Prostate gland (tissue), 2 donors: ENCODE results near the gene GON4L. TPM values are rescaled to one million over a fixed set of nuclear protein-coding genes. Genes with fewer than 3 reads are reported as not detected.
"Not testable (repeated sequence)": the region's sequence is repeated elsewhere in the genome, so short reads cannot be mapped to it uniquely, and the experiment has no call there.

Experiments
- DNase-seq: peaks from one replicate; pipeline ENCODE4 v3.0.0-alpha.2; 2019; ENCODE audit warnings: low spot score
- H3K27ac ChIP-seq, 2 donors: fragments of 200-600 bp; sonication (generic); 2 replicates each; pipeline ENCODE4 v1.5.1; 2017 to 2019
- H3K27me3 ChIP-seq: fragments of 200-600 bp; sonication (generic); replicated peaks from 2 replicates; pipeline ENCODE4 v1.5.1; 2019; ENCODE audit not compliant: insufficient read depth
- H3K36me3 ChIP-seq, 2 donors: fragments of 200-600 bp; sonication (generic); 1 replicate in 1 of 2; 2 replicates in 1 of 2; pipeline versions ENCODE4 v1.5.1 to v1.8.1; 2017 to 2019
- H3K4me1 ChIP-seq: fragments of 200-600 bp; sonication (generic); replicated peaks from 2 replicates; pipeline ENCODE4 v1.5.1; 2019
- H3K4me3 ChIP-seq, 2 donors: fragments of 200-600 bp; sonication (generic); 2 replicates each; pipeline ENCODE4 v1.5.1; 2017 to 2019
- H3K9me3 ChIP-seq: fragments of 200-600 bp; sonication (generic); 2 replicates; pipeline ENCODE4 v1.5.1; 2017
- POLR2A ChIP-seq: fragments of 450-650 bp; IDR thresholded peaks from one replicate; pipeline ENCODE4 v1.6.1; 2016; ENCODE audit warnings: antibody characterized with exemption, mild to moderate bottlenecking
- POLR2AphosphoS5 ChIP-seq: sonication (generic); formaldehyde crosslinking; IDR thresholded peaks from one replicate; pipeline ENCODE4 v1.6.1; 2017; ENCODE audit warnings: antibody characterized with exemption
- WGBS: methylation state at CpG from one replicate; pipeline ENCODE4 v1.1.5; 2018; 5-methylcytosine and 5-hydroxymethylcytosine counted together
- intact Hi-C: fragments of 100-400 bp; cut with DNase I; formaldehyde crosslinking; loops from one replicate; pipeline ENCODE4 v1.14.2; 2022
- small RNA-seq, 2 donors: library from RNA; depleted of rRNA; stranded (forward); fragments of <200 nt; gene quantifications; one replicate each; pipeline ENCODE3, GENCODE V24; 2016
- total RNA-seq, 2 donors: library from RNA; depleted of rRNA; stranded (reverse); fragments of >200 nt; gene quantifications; one replicate each; pipeline ENCODE4 v1.1.0, GENCODE V29; 2016
- TF ChIP-seq, protein P1 (sequence below), 4 experiments: fragments of 200-600 bp in 2 of 4; fragments of 450-650 bp in 2 of 4; sonication (generic) in 2 of 4; IDR thresholded peaks; 1 replicate in 3 of 4; 2 replicates in 1 of 4; pipeline ENCODE4 v1.5.1; 2016 to 2019; ENCODE audit warnings: antibody characterized with exemption in 4 of 4, mild to moderate bottlenecking in 2 of 4, moderate library complexity in 2 of 4

Gene GON4L
- total RNA-seq, 2 donors from 2014 or later, result 24.9 to 57.4 TPM

DNA sequence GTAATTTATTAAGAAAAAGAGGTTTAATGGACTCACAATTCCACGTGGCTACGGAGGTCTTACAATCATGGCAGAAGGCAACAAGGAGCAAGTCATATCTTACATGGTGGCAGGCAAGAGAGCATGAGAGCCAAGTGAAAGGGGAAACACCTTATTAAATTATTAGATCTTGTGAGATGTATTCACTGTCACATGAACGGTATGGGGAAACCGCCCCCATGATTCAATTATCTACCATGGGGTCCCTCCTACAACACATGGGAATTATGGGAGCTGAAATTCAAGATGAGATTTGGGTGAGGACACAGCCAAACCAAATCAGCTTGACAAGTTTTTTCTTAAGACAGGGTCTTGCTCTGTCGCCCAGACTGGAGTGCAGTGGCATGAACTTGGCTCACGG is 153.8 kb downstream of the GON4L start:
- H3K4me3 ChIP-seq, result no peak overlapping the region
- WGBS, result 91% methylated on average over 6 of the region's 6 CpGs
- TF ChIP-seq, protein P1, sequence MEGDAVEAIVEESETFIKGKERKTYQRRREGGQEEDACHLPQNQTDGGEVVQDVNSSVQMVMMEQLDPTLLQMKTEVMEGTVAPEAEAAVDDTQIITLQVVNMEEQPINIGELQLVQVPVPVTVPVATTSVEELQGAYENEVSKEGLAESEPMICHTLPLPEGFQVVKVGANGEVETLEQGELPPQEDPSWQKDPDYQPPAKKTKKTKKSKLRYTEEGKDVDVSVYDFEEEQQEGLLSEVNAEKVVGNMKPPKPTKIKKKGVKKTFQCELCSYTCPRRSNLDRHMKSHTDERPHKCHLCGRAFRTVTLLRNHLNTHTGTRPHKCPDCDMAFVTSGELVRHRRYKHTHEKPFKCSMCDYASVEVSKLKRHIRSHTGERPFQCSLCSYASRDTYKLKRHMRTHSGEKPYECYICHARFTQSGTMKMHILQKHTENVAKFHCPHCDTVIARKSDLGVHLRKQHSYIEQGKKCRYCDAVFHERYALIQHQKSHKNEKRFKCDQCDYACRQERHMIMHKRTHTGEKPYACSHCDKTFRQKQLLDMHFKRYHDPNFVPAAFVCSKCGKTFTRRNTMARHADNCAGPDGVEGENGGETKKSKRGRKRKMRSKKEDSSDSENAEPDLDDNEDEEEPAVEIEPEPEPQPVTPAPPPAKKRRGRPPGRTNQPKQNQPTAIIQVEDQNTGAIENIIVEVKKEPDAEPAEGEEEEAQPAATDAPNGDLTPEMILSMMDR (IDR thresholded peaks at IDR 0.05), result no peak
- TF ChIP-seq POLR2AphosphoS5 (no peak), POLR2A (no peak)
- no peak for DNase-seq
- intact Hi-C loops, result no loop called here
- H3K9me3 ChIP-seq, result no peaks in the 10 kb centered on the region
- no peaks in the 10 kb centered on the region for H3K4me1 ChIP-seq
- H3K36me3 ChIP-seq, result no peaks in the 10 kb centered on the region
- no peak overlapping the region for H3K27ac ChIP-seq
- no peaks in the 10 kb centered on the region for H3K27me3 ChIP-seq

DNA sequence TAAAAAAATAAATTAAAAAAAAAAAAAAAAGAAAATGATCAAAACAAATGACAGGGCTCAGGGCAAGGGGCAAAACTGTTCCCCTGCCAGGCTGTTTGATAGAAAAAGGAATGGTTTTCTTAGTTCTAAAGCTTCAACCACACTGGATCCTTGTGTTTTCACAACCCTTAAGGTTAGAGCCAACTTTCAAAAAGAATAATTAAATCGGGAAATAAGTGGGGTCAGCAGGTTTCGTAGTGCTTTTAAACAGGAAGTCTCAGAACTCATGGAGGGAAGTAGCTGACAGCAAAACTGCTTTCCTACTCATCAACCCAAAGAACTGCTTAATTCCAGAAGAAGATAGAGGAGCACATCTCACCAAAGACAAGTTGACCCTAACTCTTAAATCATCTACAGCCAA is 155.3 kb downstream of the GON4L start:
- H3K4me3 ChIP-seq, H3K36me3 ChIP-seq, H3K4me1 ChIP-seq, H3K9me3 ChIP-seq, H3K27me3 ChIP-seq, intact Hi-C loops, H3K27ac ChIP-seq, DNase-seq: not testable (repeated sequence)
- 78% methylated on average over 2 of the region's 2 CpGs for whole genome bisulfite sequencing

Small RNA genes within 50 kb of the gene (small RNA-seq; reads per million reads assigned to genes)
- 0 reads per million in 2 donors for gene RF00015

Other genes starting within 250 kb of the GON4L start
- 10 to 100 TPM; 13.7 to 17.7 TPM for gene MSTO1, start 247.0 kb downstream of the GON4L start, total RNA-seq
- 100 to 1,000 TPM in 1 of 2 donors, 10 to 100 TPM in 1; 63.4 to 121 TPM for gene YY1AP1, start 168.4 kb downstream of the GON4L start, total RNA-seq
- gene DAP3, start 168.1 kb downstream of the GON4L start, total RNA-seq, result 100 to 1,000 TPM; 139 to 151 TPM
- gene SYT11, start 2.4 kb upstream of the GON4L start, total RNA-seq, result 10 to 100 TPM in 1 of 2 donors, 1 to 10 TPM in 1; 3.6 to 28.0 TPM
- gene RIT1, start 54.1 kb upstream of the GON4L start, total RNA-seq, result 10 to 100 TPM; 20.8 to 21.8 TPM
- 10 to 100 TPM; 49.8 to 66.1 TPM for gene KHDC4, start 77.2 kb upstream of the GON4L start, total RNA-seq
- not detected for gene RXFP4, start 84.4 kb upstream of the GON4L start, total RNA-seq
- 10 to 100 TPM; 35.8 to 66.2 TPM for gene ARHGEF2, start 121.3 kb upstream of the GON4L start, total RNA-seq
- 100 to 1,000 TPM; 201 to 229 TPM for gene SSR2, start 163.7 kb upstream of the GON4L start, total RNA-seq
- 10 to 100 TPM; 27.0 to 43.6 TPM for gene UBQLN4, start 196.6 kb upstream of the GON4L start, total RNA-seq
- gene LAMTOR2, start 197.6 kb upstream of the GON4L start, total RNA-seq, result 10 to 100 TPM; 48.0 to 91.4 TPM
- 100 to 1,000 TPM in 1 of 2 donors, 10 to 100 TPM in 1; 33.5 to 100 TPM for gene RAB25, start 203.9 kb upstream of the GON4L start, total RNA-seq
- gene MEX3A, start 225.3 kb upstream of the GON4L start, total RNA-seq, result 1 to 10 TPM; 3.3 to 5.7 TPM